Uterus (tissue), 2 donors: Measurements from ENCODE around the gene CABP2.

ENCODE experiments used
- CTCF ChIP-seq, 4 experiments: fragments of 200-600 bp in 2 of 4; fragments of 450-650 bp in 2 of 4; sonication (generic) in 2 of 4; IDR thresholded peaks; one replicate each; pipeline ENCODE4 v1.5.1; 2016 to 2019; ENCODE audit warnings: antibody characterized with exemption in 4 of 4, mild to moderate bottlenecking in 2 of 4, moderate library complexity in 1 of 4
- POLR2A ChIP-seq, 2 donors: fragments of 450-650 bp; IDR thresholded peaks; one replicate each; pipeline ENCODE4 v1.6.1; 2016; ENCODE audit warnings: antibody characterized with exemption in 2 of 2, mild to moderate bottlenecking in 1 of 2, moderate library complexity in 1 of 2

- TF ChIP-seq POLR2A (IDR thresholded peaks at IDR 0.05): no peak
- no peak for TF ChIP-seq CTCF (IDR thresholded peaks at IDR 0.05)
These were observed 572 bp upstream of the CABP2 start for GRCh38 chr11:67523556-67524479.
